HL-60 (cell line): ENCODE results near the gene GP1BB.
"Not testable (repeated sequence)": the region's sequence is repeated elsewhere in the genome, so short reads cannot be mapped to it uniquely, and the experiment has no call there.

Source experiments
- DNase-seq, 2 experiments: peaks; one replicate each; pipeline ENCODE4 v3.0.0-alpha.2; 2010 to 2020; ENCODE audit warnings: low read depth in 1 of 2, low spot score in 1 of 2
- H3K27ac ChIP-seq: fragments of 250-450 bp; sonication (Bioruptor Pico); replicated peaks from 2 replicates; pipeline ENCODE4 v1.5.1; 2020; ENCODE audit warnings: mild to moderate bottlenecking, moderate library complexity
- H3K27me3 ChIP-seq: fragments of 250-450 bp; sonication (Bioruptor Pico); 2 replicates; pipeline ENCODE4 v1.5.1; 2021; ENCODE audit warnings: mild to moderate bottlenecking, moderate library complexity; ENCODE audit not compliant: insufficient read depth, poor library complexity, severe bottlenecking
- H3K4me3 ChIP-seq: replicated peaks from 2 replicates; pipeline ENCODE4 v1.5.1; 2011; ENCODE audit warnings: mild to moderate bottlenecking, control low read depth, low read length; ENCODE audit not compliant: insufficient read depth
- CTCF ChIP-seq: IDR thresholded peaks from one replicate; pipeline ENCODE4 v1.5.1; 2011; ENCODE audit warnings: low read length, control low read depth, inconsistent platforms; ENCODE audit not compliant: insufficient read depth
- GABPA ChIP-seq: IDR thresholded peaks from 2 replicates; pipeline ENCODE4 v1.6.1; 2012; ENCODE audit warnings: low read depth
- POLR2AphosphoS5 ChIP-seq: IDR thresholded peaks from 2 replicates; pipeline ENCODE4 v1.6.1; 2012; ENCODE audit warnings: low read depth
- REST ChIP-seq: IDR thresholded peaks from 2 replicates; pipeline ENCODE4 v1.6.1; 2012; ENCODE audit warnings: low read depth; ENCODE audit not compliant: insufficient replicate concordance
- SPI1 ChIP-seq: IDR thresholded peaks from 2 replicates; pipeline ENCODE4 v1.6.1; 2012; ENCODE audit warnings: low read depth, mild to moderate bottlenecking, borderline replicate concordance

GP1BB gene

GRCh38 chr22:19693981-19694670 is 29.2 kb upstream of the GP1BB start:
- H3K27me3 ChIP-seq, result no peaks in the 10 kb centered on the region
- H3K27ac ChIP-seq, result no peak overlapping the region
- no peak for DNase-seq
- TF ChIP-seq CTCF (no peak), REST (no peak), SPI1 (no peak), POLR2AphosphoS5 (no peak), GABPA (no peak)
- no peak overlapping the region for H3K4me3 ChIP-seq

- DNase-seq, result no peak
- H3K4me3 ChIP-seq, result no peak overlapping the region
- H3K27ac ChIP-seq, result no peak overlapping the region
- TF ChIP-seq GABPA (no peak), POLR2AphosphoS5 (no peak), CTCF (no peak), SPI1 (no peak)
- no peaks in the 10 kb centered on the region for H3K27me3 ChIP-seq
These were observed 28.6 kb upstream of the GP1BB start for GRCh38 chr22:19694696-19695095.

- no peak for TF ChIP-seq GABPA
- no peak for TF ChIP-seq SPI1
- no peak for TF ChIP-seq REST
- TF ChIP-seq POLR2AphosphoS5, result no peak
- no peak for TF ChIP-seq CTCF
- DNase-seq, result no peak
- Histone ChIP-seq H3K27ac (no peak overlapping the region), H3K4me3 (no peak overlapping the region), H3K27me3 (no peaks in the 10 kb centered on the region)
These were observed 26.6 kb upstream of the GP1BB start for GRCh38 chr22:19696504-19697276.

GRCh38 chr22:19697871-19698270 is 25.5 kb upstream of the GP1BB start:
- DNase-seq, H3K4me3 ChIP-seq, H3K27ac ChIP-seq, H3K27me3 ChIP-seq: not testable (repeated sequence)
